NCI-H526 (cell line): Measurements from ENCODE around the gene DCAF7.

Source experiments
- DNase-seq, 2 experiments: peaks; one replicate each; lab custom pipeline; 2025; lab: John Stamatoyannopoulos, UW

DCAF7 gene

DNA sequence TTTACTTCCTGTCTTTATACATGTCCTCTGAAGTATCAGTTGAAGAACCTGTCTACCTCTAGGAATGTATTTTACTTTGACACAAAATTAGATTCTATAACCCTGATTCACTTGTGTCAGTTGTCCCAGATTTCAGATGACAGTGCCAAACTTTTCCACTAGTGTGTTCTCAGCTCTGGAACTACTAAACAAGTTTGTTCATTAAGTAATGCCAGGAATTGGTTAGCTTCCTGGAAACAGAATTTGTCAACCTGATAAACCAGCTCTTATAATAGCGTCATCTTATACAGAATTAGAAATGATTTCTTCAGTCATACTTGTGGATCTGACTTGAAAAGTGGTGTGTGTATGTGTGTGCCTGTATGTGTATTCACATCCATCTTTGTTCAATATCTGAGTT, 79.3 kb downstream of the DCAF7 start:
- DNase-seq, result no peak

DNA sequence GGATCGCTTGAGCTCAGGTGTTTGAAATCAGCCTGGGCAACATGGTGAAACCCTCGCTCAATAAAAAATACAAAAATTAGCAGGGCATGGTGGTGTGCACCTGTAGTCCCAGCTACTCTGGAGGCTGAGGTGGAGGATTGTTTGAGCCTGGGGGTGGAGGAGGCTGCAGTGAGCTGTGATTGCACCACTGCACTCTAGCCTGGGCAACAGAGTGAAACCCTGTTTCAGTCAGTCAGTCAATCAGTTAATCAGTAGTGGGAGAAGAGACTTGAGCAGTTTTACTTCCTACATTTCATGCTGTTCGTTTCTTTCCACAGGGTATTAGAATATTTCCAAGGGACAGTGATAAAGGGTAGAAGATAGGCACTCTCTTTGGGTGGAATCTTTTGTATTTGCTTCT, 80.8 kb downstream of the DCAF7 start:
- no peak for DNase-seq

GRCh38 chr17:63631626-63632025, 81.3 kb downstream of the DCAF7 start:
- no peak for DNase-seq

GRCh38 chr17:63633742-63634141, 83.5 kb downstream of the DCAF7 start:
- DNase-seq, result no peak

GRCh38 chr17:63634163-63634562, 83.9 kb downstream of the DCAF7 start:
- DNase-seq, result no peak

DNA sequence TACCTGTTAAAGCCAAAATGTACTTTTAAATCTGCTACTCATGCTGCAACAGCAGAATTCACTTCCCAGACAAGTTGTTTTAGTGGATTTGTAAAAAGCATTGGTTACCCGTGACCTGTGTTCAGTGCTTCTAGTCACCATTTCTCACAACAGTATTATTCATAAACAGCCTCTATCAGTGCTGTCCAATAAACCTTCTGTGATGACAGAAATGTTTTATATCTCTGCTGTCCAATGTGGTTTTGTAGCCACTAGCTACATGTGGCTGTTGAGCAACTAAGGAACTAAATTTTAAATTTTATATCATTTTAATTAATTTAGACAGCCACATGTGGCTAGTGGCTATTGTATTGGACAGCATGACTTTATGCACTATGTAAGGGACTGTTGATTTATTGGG, 84.5 kb downstream of the DCAF7 start:
- no peak for DNase-seq

- DNase-seq, result no peak
Observed at GRCh38 chr17:63635290-63635689, 85.0 kb downstream of the DCAF7 start.

GRCh38 chr17:63635787-63636186, 85.5 kb downstream of the DCAF7 start:
- peak in 1 of 2 experiments; percentile 13 for DNase-seq

- DNase-seq, result no peak
Observed at GRCh38 chr17:63639125-63639524, 88.8 kb downstream of the DCAF7 start.

DNA sequence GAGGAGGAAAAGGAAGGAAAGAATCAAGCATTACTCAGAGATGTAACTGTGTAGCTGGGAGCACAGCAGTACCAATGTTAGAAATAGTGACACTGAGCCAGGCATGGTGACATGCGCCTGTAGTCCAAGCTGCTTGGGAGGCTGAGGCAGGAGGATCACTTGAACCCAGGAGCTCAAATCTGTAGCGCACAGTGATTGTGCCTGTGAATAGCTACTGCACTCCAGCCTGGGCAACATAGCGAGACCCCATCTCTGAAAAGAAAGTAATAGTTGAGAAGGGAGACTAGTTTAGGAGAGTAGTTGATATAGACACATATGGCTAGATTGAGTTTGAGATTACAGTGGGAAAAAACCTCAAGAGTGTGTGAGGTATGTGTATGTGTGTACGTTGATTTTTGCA, 89.8 kb downstream of the DCAF7 start:
- DNase-seq, result no peak

DNA sequence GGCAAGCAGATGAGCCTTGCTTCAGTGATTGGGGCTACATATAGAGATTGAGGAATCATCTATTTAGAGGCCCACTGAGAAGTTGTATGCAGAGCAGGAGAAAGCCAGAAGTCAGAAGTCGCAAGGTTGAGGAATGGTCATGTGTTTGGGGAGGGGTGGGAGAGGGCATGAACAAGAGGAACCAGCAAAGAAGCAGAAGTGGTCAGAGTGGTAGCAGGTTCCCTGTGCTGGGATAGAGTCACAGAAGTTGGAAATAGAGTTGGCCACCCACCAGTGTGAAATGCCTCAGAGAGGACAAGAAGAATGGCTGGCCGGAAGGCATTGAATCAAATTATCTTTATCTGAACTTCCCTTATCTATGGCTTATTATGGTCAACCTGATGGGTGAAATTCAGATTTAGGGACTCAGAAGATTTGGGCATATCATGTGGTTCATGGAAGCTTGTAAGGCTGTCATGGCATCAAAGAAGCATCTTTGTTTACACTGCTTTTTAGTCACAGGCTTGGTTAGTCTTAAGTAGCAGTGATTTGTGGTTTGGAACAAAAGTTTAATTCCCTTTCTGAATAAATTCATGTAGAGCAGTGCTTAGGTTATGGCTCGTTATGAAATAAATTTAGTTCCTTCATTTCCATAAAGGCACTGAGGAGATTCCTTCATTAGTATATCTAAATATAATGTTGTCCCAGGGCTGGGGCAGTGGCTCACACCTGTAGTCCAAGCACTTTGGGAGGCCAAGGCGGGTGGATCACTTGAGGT, 91.6 kb downstream of the DCAF7 start:
- no peak for DNase-seq
